GM23248 (cell line): ENCODE data around the gene SHFL. TPM values are rescaled to one million over a fixed set of nuclear protein-coding genes. Genes with fewer than 3 reads are reported as not detected.

ENCODE experiments used
- DNase-seq: peaks from one replicate; pipeline ENCODE4 v3.0.0-alpha.2; 2015
- H2AFZ ChIP-seq: fragments of 200-600 bp; sonication (generic); 2 replicates; pipeline ENCODE4 v1.6.1; 2016; ENCODE audit warnings: antibody characterized with exemption
- H3F3A ChIP-seq: fragments of 200-600 bp; sonication (generic); 2 replicates; pipeline ENCODE4 v1.6.1; 2016; ENCODE audit warnings: mild to moderate bottlenecking, antibody characterized with exemption, mixed run types; ENCODE audit not compliant: insufficient read depth
- H3K27ac ChIP-seq: fragments of 200-600 bp; sonication (generic); 2 replicates; pipeline ENCODE4 v1.5.1; 2016; ENCODE audit warnings: mild to moderate bottlenecking
- H3K27me3 ChIP-seq: fragments of 200-600 bp; sonication (generic); replicated peaks from 2 replicates; pipeline ENCODE4 v1.6.1; 2016; ENCODE audit warnings: mild to moderate bottlenecking; ENCODE audit not compliant: insufficient read depth
- H3K36me3 ChIP-seq: fragments of 200-600 bp; sonication (generic); 2 replicates; pipeline ENCODE4 v1.6.1; 2016; ENCODE audit warnings: low read depth, mild to moderate bottlenecking
- H3K4me1 ChIP-seq: fragments of 200-600 bp; sonication (generic); 2 replicates; pipeline ENCODE4 v1.6.1; 2016; ENCODE audit warnings: mild to moderate bottlenecking; ENCODE audit not compliant: insufficient read depth
- H3K4me2 ChIP-seq: fragments of 200-600 bp; sonication (generic); one replicate; pipeline ENCODE4 v1.6.1; 2016; ENCODE audit warnings: mild to moderate bottlenecking; ENCODE audit not compliant: unreplicated experiment
- H3K4me3 ChIP-seq: fragments of 200-600 bp; sonication (generic); 2 replicates; pipeline ENCODE4 v1.5.1; 2016; ENCODE audit warnings: mild to moderate bottlenecking
- H3K79me2 ChIP-seq: fragments of 200-600 bp; sonication (generic); 2 replicates; pipeline ENCODE4 v1.6.1; 2016; ENCODE audit warnings: mild to moderate bottlenecking; ENCODE audit not compliant: insufficient read depth
- H3K9ac ChIP-seq: fragments of 200-600 bp; sonication (generic); 2 replicates; pipeline ENCODE4 v1.6.1; 2016; ENCODE audit warnings: mild to moderate bottlenecking
- H3K9me2 ChIP-seq: fragments of 200-600 bp; sonication (generic); 2 replicates; pipeline ENCODE4 v1.6.1; 2016; ENCODE audit warnings: mixed run types, mild to moderate bottlenecking, moderate library complexity; ENCODE audit not compliant: insufficient read depth
- H3K9me3 ChIP-seq: fragments of 200-600 bp; sonication (generic); one replicate; pipeline ENCODE4 v1.6.1; 2017; ENCODE audit warnings: low read depth
- H4K20me1 ChIP-seq: fragments of 200-600 bp; sonication (generic); 2 replicates; pipeline ENCODE4 v1.6.0; 2016; ENCODE audit not compliant: insufficient read depth
- EZH2 ChIP-seq: fragments of 200-600 bp; sonication (generic); IDR thresholded peaks from 2 replicates; pipeline ENCODE4 v1.6.1; 2018; ENCODE audit warnings: antibody characterized with exemption, mild to moderate bottlenecking; ENCODE audit not compliant: insufficient read depth, poor library complexity, severe bottlenecking
- EZH2phosphoT487 ChIP-seq: fragments of 200-600 bp; sonication (generic); IDR thresholded peaks from 2 replicates; pipeline ENCODE4 v1.6.1; 2018; ENCODE audit warnings: antibody characterized with exemption, moderate library complexity, mild to moderate bottlenecking, low read depth; ENCODE audit not compliant: insufficient read depth
- WGBS, 2 experiments: methylation state at CpG; one replicate each; pipeline ENCODE4 v1.1.6; 2015 to 2017; ENCODE audit warnings: low lambda C conversion rate in 2 of 2, low coverage in 1 of 2; ENCODE audit errors: missing lambda C conversion rate in 2 of 2; 5-methylcytosine and 5-hydroxymethylcytosine counted together
- in situ Hi-C: fragments of 300-500 bp; cut with MboI; formaldehyde crosslinking; loops from 2 replicates; pipeline ENCODE4 v1.15.0; 2020
- polyA plus RNA-seq: library from polyadenylated mRNA; unstranded; fragments of >200 nt; fragmentation: Nextera tagmentation; extraction: Ambion mirVana; gene quantifications from 2 replicates; pipeline ENCODE4 v1.2.1, GENCODE V29; 2016
- total RNA-seq: library from RNA; depleted of rRNA; stranded (reverse); fragments of >200 nt; shearing (Covaris generic); gene quantifications from 2 replicates; pipeline ENCODE4 v1.2.3, GENCODE V29; 2014

Gene SHFL
- total and polyA plus RNA-seq, 2 experiments from 2014 or later, result 29.8 to 33.0 TPM

DNA sequence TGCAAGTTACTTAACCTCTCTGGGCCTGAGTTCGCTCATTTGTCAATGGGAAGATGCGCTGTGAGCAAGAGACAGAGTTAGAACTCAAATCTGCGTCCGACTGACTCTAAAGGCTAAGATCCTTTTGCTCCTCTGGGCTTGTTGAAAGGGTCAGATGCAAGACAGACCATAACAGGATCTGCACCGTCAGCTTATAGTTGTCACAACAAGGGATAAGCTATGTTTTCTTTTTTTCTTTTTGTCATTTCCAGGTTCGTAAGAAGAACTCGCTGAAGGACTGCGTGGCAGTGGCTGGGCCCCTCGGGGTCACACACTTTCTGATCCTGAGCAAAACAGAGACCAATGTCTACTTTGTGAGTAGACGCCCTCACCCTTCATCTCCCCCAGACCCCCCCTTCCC lies 21.1 kb downstream of the SHFL start:
- Histone ChIP-seq H3K9ac (peak overlapping the region; percentile 91), H3K4me3 (peak overlapping the region; percentile 95), H4K20me1 (no peaks in the 10 kb centered on the region), H3K27me3 (no peaks in the 10 kb centered on the region), H3K79me2 (peaks cover 34% of the 10 kb centered on the region), H2AFZ (no peak overlapping the region), H3K27ac (peak overlapping the region; percentile 66), H3K4me2 (peak overlapping the region; percentile 90), H3K9me2 (no peaks in the 10 kb centered on the region), H3K9me3 (no peaks in the 10 kb centered on the region), H3F3A (peaks cover 25% of the 10 kb centered on the region), H3K36me3 (peaks cover 25% of the 10 kb centered on the region), H3K4me1 (peaks cover 14% of the 10 kb centered on the region)
- DNase-seq, result no peak
- in situ Hi-C loops, result no loop called here
- 77 to 80% methylated on average over 10 of the region's 10 CpGs for WGBS, 2 experiments
- no peak for TF ChIP-seq EZH2phosphoT487
- TF ChIP-seq EZH2, result no peak

- peak overlapping the region; percentile 95 for H3K4me3 ChIP-seq
- in situ Hi-C loops, result no loop called here
- no peak for DNase-seq
- H3K9me3 ChIP-seq, result no peaks in the 10 kb centered on the region
- no peaks in the 10 kb centered on the region for H3K9me2 ChIP-seq
- peak overlapping the region; percentile 66 for H3K27ac ChIP-seq
- H3K27me3 ChIP-seq, result no peaks in the 10 kb centered on the region
- peaks cover 16% of the 10 kb centered on the region for H3K4me1 ChIP-seq
- H3K79me2 ChIP-seq, result peaks cover 34% of the 10 kb centered on the region
- no peaks in the 10 kb centered on the region for H4K20me1 ChIP-seq
- TF ChIP-seq EZH2 (no peak), EZH2phosphoT487 (no peak)
- H3F3A ChIP-seq, result peaks cover 30% of the 10 kb centered on the region
- H3K9ac ChIP-seq, result peak overlapping the region; percentile 91
- H2AFZ ChIP-seq, result no peak overlapping the region
- H3K36me3 ChIP-seq, result peaks cover 25% of the 10 kb centered on the region
- 91 to 92% methylated on average over 11 to 14 of the region's 14 CpGs for WGBS, 2 experiments
- peak overlapping the region; percentile 90 for H3K4me2 ChIP-seq
These were observed 21.8 kb downstream of the SHFL start for GRCh38 chr19:10107817-10108367.

GRCh38 chr19:10109528-10109927 lies 23.4 kb downstream of the SHFL start:
- WGBS, 2 experiments, result 91 to 95% methylated on average over 13 to 14 of the region's 14 CpGs
- no peak overlapping the region for H3K27ac ChIP-seq
- no peak overlapping the region for H3K9ac ChIP-seq
- H3K36me3 ChIP-seq, result peaks cover 25% of the 10 kb centered on the region
- peaks cover 16% of the 10 kb centered on the region for H3K4me1 ChIP-seq
- no peaks in the 10 kb centered on the region for H3K9me3 ChIP-seq
- no peaks in the 10 kb centered on the region for H3K27me3 ChIP-seq
- peaks cover 33% of the 10 kb centered on the region for H3F3A ChIP-seq
- H4K20me1 ChIP-seq, result no peaks in the 10 kb centered on the region
- peaks cover 34% of the 10 kb centered on the region for H3K79me2 ChIP-seq
- DNase-seq, result no peak
- in situ Hi-C loops, result no loop called here
- TF ChIP-seq EZH2phosphoT487 (no peak), EZH2 (no peak)
- H3K4me2 ChIP-seq, result no peak overlapping the region
- H2AFZ ChIP-seq, result no peak overlapping the region
- no peak overlapping the region for H3K4me3 ChIP-seq
- no peaks in the 10 kb centered on the region for H3K9me2 ChIP-seq

DNA sequence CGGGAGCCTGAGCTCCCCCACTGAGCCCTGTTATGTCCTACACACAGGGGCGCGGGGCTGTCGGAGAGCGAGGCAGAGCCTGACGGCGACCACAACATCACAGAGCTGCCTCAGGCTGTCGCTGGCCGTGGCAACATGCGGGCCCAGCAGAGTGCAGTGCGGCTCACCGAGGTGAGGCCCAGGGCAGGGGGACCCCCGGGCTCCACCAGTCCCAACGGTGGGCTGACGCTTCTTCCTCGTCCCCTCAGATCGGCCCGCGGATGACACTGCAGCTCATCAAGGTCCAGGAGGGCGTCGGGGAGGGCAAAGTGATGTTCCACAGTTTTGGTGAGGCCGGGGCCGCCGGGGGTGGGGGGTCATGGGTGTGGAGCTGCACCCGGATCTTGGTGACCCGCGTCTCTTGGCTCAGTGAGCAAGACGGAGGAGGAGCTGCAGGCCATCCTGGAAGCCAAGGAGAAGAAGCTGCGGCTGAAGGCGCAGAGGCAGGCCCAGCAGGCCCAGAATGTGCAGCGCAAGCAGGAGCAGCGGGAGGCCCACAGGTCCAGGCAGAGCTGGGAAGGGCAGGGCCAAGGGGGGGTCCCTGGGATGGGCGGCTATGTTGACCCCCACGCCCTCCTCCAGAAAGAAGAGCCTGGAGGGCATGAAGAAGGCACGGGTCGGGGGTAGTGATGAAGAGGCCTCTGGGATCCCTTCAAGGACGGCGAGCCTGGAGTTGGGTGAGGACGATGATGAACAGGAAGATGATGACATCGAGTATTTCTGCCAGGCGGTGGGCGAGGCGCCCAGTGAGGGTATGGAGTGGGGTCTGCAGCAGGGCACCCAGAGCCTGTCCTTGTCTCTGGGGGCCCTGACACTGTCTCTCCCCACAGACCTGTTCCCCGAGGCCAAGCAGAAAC lies 24.2 kb downstream of the SHFL start:
- no peaks in the 10 kb centered on the region for H3K9me2 ChIP-seq
- peaks cover 16% of the 10 kb centered on the region for H3K4me1 ChIP-seq
- no peak for DNase-seq
- H4K20me1 ChIP-seq, result no peaks in the 10 kb centered on the region
- H3K36me3 ChIP-seq, result peaks cover 25% of the 10 kb centered on the region
- H3K9ac ChIP-seq, result no peak overlapping the region
- no peak overlapping the region for H3K27ac ChIP-seq
- no peaks in the 10 kb centered on the region for H3K9me3 ChIP-seq
- no peak overlapping the region for H2AFZ ChIP-seq
- H3K79me2 ChIP-seq, result peaks cover 34% of the 10 kb centered on the region
- H3K27me3 ChIP-seq, result no peaks in the 10 kb centered on the region
- no peak for TF ChIP-seq EZH2phosphoT487
- no peak for TF ChIP-seq EZH2
- H3F3A ChIP-seq, result peaks cover 33% of the 10 kb centered on the region
- no peak overlapping the region for H3K4me2 ChIP-seq
- no peak overlapping the region for H3K4me3 ChIP-seq
- in situ Hi-C loops, result no loop called here
- 94 to 97% methylated on average over 26 to 44 of the region's 44 CpGs for WGBS, 2 experiments
